GM12892 (cell line): ENCODE results near the gene CBFA2T2.
"Not testable (repeated sequence)": the region's sequence is repeated elsewhere in the genome, so short reads cannot be mapped to it uniquely, and the experiment has no call there.

Experiments used
- DNase-seq: peaks from one replicate; pipeline ENCODE4 v3.0.0; 2011; ENCODE audit not compliant: insufficient read length
- FAIRE-seq: peaks from 2 replicates; lab custom pipeline; 2011; peaks lifted over from hg19 to GRCh38; lab: Jason Lieb, UNC
- POLR2A ChIP-seq: IDR thresholded peaks from 2 replicates; pipeline ENCODE4 v1.6.1; 2011; ENCODE audit warnings: low read depth, low read length, control low read depth
- POLR2AphosphoS5 ChIP-seq: IDR thresholded peaks from 2 replicates; pipeline ENCODE4 v1.6.1; 2011; ENCODE audit warnings: low read depth, low read length, control low read depth
- TAF1 ChIP-seq: IDR thresholded peaks from 2 replicates; pipeline ENCODE4 v1.6.1; 2011; ENCODE audit warnings: low read depth, mild to moderate bottlenecking, control low read depth, low read length, borderline replicate concordance

The CBFA2T2 gene

DNA sequence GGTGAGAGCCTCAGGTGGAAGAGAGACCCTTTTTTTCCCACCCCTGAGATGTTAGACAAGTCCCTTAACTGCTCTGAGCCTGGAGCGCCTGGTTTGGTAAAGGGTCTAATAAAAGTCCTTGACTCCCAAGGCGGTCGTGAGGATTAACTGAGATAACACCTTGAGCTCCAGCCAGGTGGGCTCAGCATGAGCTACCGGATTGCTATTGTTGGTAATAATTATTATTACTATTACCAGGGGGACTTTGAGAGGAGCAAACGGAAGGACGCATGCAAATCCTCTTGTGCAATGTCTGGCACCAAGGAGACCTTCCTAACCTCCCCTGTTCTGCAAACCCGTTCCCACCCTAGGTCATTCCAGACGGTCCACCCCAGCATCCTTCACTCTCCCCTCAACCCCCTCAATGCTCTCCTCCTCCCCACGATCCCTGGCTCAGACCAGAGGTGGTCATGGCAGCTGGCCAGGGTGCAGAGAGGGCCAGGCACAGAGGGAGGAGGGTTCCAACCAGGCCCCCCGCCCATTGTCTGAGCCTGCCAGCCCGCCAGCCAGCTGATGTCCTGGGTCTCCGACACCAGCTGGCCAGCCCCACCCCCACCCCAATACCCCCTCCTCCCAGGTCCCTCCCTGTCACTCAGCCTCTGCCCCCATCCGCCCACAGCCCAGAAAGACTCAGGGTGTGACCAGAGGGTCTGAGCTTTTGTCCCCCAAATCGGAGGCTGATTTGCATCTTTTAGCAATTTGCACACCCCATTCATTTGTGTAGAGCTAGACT, 14.3 kb upstream of the CBFA2T2 start:
- FAIRE-seq = no peak
- no peak for TF ChIP-seq TAF1
- TF ChIP-seq POLR2AphosphoS5 = no peak
- TF ChIP-seq POLR2A = no peak
- no peak for DNase-seq

DNA sequence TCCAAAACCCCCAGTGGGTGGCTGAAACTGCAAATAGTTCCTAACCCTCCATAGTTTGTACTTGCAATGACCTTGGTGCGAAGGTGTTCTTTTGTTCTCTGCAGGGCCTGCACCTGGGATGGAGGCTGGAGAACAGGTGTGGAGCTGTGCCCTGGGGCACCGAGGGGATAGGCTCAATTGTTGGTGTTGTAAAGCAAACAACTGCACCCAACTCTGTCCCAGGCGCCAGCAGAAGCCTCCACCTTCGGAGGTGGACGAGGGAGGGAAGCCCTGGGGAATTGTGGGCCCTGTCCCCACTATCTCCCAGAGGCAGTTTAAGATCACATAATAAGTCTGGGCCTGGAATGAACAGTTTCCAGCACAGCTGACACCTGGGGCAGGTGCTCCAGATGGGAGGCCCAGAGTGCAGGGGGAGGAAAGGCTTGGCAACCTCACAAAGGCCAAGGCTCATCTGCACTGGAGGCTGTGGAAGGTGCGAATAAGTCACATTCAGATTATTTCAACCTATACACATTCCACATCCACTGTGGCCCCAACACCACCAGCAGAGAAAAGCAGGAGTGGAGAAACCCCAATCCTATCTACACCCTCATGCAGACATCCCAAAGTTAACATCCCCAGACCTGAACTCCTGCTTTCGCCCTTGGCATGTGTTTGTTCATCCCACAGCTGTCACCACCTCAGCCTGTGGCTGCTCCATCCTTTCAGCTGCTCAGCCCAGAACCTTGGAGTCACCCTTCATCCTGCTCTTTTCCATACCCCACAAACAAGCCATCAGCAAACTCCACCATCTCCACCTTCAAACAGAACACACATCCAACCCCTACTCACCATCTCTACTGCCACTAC, 12.3 kb upstream of the CBFA2T2 start:
- DNase-seq (no peak), FAIRE-seq (no peak)
- TF ChIP-seq POLR2A = no peak
- no peak for TF ChIP-seq TAF1
- TF ChIP-seq POLR2AphosphoS5 = no peak

DNA sequence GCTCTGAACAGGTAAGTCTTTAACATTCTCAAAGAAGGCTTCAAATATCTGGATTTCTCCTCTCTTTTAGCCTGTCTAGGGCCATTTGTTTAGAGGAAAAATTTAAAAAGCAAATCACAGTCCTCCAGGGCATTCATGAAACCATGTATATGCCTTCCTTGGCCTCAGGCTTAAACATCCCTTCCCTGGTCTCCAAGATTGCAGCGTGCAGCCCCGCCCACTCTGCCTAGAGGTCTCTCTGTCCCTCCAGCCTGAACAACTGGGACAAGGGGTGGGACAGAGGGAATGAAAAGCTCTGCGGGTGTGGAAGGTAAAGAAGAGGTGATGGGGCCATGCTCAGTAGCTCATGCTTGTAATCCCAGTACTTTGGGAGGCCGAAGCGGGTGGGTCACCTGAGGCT, 9.8 kb upstream of the CBFA2T2 start:
- no peak for TF ChIP-seq POLR2AphosphoS5
- no peak for TF ChIP-seq TAF1
- TF ChIP-seq POLR2A = no peak
- no peak for DNase-seq
- FAIRE-seq = no peak

DNA sequence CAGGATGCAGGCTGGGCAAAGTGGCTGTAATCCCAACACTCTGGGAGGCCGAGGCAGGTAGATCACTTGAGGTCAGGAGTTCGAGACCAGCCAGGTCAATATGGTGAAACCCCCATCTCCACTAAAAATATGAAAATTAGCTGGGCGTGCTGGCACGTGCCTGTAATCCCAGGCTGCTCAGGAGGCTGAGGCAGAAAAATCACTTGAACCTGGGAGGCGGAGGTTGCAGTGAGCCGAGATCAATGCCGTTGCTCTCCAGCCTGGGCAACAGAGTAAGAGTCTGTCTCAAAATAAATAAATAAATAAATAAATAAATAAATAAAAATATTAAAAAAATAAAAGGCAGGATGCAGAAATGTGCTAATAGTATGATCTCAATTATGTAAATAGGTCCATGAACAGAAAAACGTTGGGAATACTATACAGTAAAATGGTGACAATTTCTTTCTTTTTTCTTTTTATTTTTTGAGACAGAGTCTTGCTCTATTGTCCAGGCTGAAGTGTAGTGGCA, 8.4 kb upstream of the CBFA2T2 start:
- TF ChIP-seq POLR2A = no peak
- no peak for TF ChIP-seq POLR2AphosphoS5
- TF ChIP-seq TAF1 = no peak
- DNase-seq (no peak), FAIRE-seq (no peak)

DNA sequence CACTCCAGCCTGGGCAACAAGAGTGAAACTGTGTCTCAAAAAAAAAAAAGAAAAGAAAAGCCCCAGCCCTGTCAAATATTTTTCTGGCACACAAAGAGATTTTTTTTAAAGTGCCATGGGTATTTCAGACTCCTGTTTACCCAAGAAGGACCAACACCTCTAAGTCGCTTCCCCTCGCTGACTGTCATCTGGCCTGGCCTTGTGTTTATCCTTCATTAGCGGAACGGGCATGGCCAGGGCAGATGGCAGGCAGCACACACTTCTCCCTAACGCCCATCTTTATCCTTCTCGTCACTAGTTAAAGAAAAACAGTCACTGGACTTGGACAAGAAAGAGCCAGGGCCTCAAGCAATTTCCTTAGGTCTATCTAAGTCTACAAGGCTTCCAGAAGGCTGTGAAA, 7.3 kb upstream of the CBFA2T2 start:
- no peak for FAIRE-seq
- TF ChIP-seq POLR2A = no peak
- no peak for TF ChIP-seq POLR2AphosphoS5
- TF ChIP-seq TAF1 = no peak
- no peak for DNase-seq

DNA sequence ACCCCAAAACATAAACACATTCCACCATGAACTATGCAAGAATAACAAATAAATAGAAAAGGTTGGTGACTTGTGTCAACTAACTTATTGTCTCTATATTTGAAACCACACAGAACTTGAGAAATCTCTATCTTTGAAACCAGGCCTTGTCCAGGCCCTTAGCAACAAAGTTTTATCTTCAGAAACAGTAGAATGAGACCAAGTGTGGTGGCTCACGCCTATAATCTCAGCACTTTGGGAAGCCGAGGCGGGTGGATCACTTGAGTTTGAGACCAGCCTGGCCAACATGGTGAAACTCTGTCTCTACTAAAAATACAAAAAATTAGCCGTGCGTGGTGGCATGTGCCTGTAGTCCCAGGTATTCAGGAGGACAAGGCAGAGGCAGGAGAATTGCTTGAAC, 6.7 kb upstream of the CBFA2T2 start:
- not testable (repeated sequence) for FAIRE-seq

DNA sequence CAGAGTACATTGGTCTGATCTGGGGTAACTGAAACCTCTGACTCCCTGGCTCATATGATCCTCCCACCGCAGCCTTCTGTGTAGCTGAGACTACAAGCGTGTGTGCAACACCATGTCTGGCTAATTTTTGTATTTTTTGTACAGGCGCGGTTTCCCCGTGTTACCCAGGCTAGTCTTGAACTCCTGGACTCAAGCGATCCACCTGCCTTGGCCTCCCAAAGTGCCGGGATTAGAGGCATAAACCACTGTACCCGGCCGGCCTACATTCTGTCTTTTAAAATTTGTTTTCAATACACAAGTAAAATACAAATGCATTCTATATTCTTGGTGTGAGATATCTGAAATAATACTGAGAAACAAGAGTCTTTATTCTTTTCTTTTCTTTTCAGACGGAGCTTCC, 1.7 kb upstream of the CBFA2T2 start:
- TF ChIP-seq POLR2A (no peak), TAF1 (no peak), POLR2AphosphoS5 (no peak)
- no peak for FAIRE-seq
- DNase-seq = no peak

More for the DNA sequence above, 6.7 kb upstream of the CBFA2T2 start:
- DNase-seq = not testable (repeated sequence)

DNA sequence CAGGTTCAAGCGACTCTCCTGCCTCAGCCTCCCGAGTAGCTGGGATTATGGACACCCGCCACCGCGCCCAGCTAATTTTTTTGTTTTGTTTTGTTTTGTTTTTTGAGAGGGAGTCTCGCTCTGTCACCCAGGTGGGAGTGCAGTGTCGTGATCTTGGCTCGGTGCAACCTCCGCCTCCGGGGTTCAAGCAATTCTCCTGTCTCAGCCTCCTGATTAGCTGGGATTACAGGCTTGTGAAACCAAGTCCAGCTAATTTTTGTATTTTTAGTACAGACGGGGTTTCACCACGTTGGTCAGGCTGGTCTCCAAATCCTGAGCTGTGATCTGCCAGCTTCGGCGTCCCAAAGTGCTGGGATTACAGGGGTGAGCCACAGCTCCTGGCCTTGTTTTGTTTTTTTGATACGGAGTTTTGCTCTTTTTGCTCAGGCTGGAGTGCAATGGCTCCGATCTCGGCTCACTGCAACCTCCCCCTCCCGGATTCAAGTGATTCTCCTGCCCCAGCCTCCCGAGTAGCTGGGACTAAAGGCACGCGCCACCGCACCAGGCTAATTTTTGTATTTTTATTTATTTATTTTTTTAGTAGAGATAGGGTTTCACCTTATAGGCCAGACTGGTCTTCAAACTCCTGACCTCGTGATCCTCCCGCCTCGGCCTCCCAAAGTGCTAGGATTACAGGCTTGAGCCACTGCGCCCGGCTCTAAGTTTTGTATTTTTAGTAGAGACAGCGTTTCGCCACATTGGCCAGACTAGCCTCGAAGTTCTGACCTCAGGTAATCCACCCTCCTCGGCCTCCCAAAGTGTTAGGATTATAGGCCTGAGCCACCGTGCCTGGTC, 1.0 kb upstream of the CBFA2T2 start:
- not testable (repeated sequence) for FAIRE-seq, DNase-seq

DNA sequence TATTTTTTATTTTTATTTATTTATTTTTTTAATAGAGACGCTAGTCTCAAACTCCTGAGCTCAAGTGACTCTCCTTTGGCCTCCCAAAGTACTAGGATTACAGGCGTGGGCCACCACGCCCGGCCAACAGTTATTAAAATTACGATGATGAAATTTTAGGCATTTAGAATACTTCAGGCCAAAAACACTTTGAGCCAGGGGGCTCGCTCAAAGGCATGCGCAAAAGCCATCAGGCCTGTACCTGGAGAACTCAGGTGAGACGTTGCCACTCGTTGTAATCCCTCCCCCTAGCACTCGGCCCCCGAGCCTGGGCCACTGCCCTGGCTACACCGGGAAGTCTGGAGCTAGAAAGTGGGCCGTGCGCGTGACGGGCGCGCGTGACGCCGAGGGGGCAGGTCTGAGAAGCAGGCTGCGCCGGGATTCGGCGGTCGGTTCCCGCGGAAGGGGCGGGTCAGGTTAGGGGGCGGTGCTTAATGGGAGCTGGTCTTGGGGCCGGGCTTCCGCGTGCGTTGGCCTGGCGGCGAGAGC, 337 bp upstream of the CBFA2T2 start:
- DNase-seq (peak; percentile 96), FAIRE-seq (peak; percentile 99)
- peak; percentile 80 for TF ChIP-seq POLR2AphosphoS5
- peak; percentile 91 for TF ChIP-seq POLR2A
- peak; percentile 61; the same call in 1 of the 2 replicates for TF ChIP-seq TAF1

DNA sequence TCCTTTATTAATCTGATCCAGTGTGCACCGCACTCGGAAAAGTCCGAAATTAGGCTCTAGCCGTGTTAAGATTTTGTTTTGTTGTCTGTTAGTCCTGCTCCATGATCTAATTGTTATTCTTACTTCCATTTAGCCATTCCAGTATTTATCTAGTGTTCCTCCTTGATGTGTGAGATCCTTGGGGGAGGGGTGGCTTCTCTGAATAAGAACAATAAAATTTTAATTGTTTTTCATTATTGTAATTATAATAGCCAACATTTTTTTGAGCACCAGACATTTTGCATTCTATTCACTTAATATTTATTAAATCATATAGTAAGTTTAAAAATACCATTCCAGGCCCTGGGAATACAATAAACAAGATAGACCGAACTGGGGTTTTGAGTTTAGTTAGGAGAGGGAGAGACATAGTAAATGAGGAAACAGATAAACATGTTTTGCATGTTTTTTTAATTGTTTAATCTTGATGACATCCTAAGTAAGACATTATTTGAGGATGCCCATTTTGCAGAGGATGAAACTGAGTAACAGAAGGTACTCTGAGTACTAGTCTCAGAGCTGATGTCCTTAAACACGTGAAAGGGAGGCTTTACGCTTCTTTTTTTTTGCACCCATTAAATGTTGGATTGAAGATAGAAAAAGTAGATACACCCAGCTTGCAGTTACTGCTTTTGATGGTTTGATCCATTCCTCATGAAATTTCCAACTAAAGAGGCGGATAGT, 1.2 kb downstream of the CBFA2T2 start:
- FAIRE-seq (no peak), DNase-seq (no peak)
- TF ChIP-seq POLR2A (no peak), POLR2AphosphoS5 (no peak), TAF1 (no peak)
